Activated CD8-positive, alpha-beta memory T cell treated with anti-CD3 and anti-CD28 coated beads for 36 hours (primary cell): ENCODE data around the gene ATP1B1. TPM values are rescaled to one million over a fixed set of nuclear protein-coding genes. Genes with fewer than 3 reads are reported as not detected.

Experiments used
- CTCF ChIA-PET: fragments of 350-600 bp; sonication (Branson Sonifier 250); formaldehyde crosslinking; loops from one replicate; lab custom pipeline; 2021; ENCODE audit warnings: antibody characterized with exemption; lab: Charles Lee
- POLR2A ChIA-PET: fragments of 350-600 bp; sonication (Branson Sonifier 250); formaldehyde crosslinking; loops from one replicate; lab custom pipeline; 2021; ENCODE audit warnings: antibody characterized with exemption; lab: Charles Lee
- total RNA-seq, 2 experiments: library from RNA; stranded (reverse); gene quantifications; one replicate each; pipeline ENCODE4 v1.2.3, GENCODE V29; 2021

The ATP1B1 gene
- total RNA-seq, 2 experiments from 2014 or later = 5.2 to 5.7 TPM

GRCh38 chr1:169130683-169131082, 24.2 kb downstream of the ATP1B1 start:
- CTCF ChIA-PET = no interaction called here
- POLR2A ChIA-PET = no interaction called here

GRCh38 chr1:169132512-169133227, 26.2 kb downstream of the ATP1B1 start:
- CTCF ChIA-PET = no interaction called here
- POLR2A ChIA-PET = no interaction called here

- ChIA-PET POLR2A (no interaction called here), CTCF (no interaction called here)
Observed at GRCh38 chr1:169133228-169133576, 26.7 kb downstream of the ATP1B1 start.

GRCh38 chr1:169133801-169134502, 27.5 kb downstream of the ATP1B1 start:
- CTCF ChIA-PET = no interaction called here
- POLR2A ChIA-PET = no interaction called here

GRCh38 chr1:169137357-169137756, 30.9 kb downstream of the ATP1B1 start:
- ChIA-PET POLR2A (no interaction called here), CTCF (no interaction called here)

GRCh38 chr1:169138866-169139670, 32.6 kb downstream of the ATP1B1 start:
- CTCF ChIA-PET = no interaction called here
- POLR2A ChIA-PET = no interaction called here

- ChIA-PET CTCF (no interaction called here), POLR2A (no interaction called here)
Observed at GRCh38 chr1:169141356-169141755, 34.9 kb downstream of the ATP1B1 start.

GRCh38 chr1:169142129-169142528, 35.6 kb downstream of the ATP1B1 start:
- POLR2A ChIA-PET = no interaction called here
- CTCF ChIA-PET = no interaction called here

GRCh38 chr1:169143346-169143745, 36.9 kb downstream of the ATP1B1 start:
- ChIA-PET POLR2A (no interaction called here), CTCF (no interaction called here)

GRCh38 chr1:169143984-169144383, 37.5 kb downstream of the ATP1B1 start:
- ChIA-PET POLR2A (no interaction called here), CTCF (no interaction called here)

- ChIA-PET POLR2A (no interaction called here), CTCF (no interaction called here)
Observed at GRCh38 chr1:169144941-169145626, 38.6 kb downstream of the ATP1B1 start.

- ChIA-PET CTCF (no interaction called here), POLR2A (no interaction called here)
Observed at GRCh38 chr1:169146576-169147214, 40.2 kb downstream of the ATP1B1 start.

- CTCF ChIA-PET = no interaction called here
- POLR2A ChIA-PET = no interaction called here
Observed at GRCh38 chr1:169148472-169149252, 42.2 kb downstream of the ATP1B1 start.

GRCh38 chr1:169149555-169150286, 43.2 kb downstream of the ATP1B1 start:
- ChIA-PET CTCF (no interaction called here), POLR2A (no interaction called here)

GRCh38 chr1:169150641-169151337, 44.3 kb downstream of the ATP1B1 start:
- POLR2A ChIA-PET = no interaction called here
- CTCF ChIA-PET = no interaction called here

GRCh38 chr1:169151338-169151837, 44.9 kb downstream of the ATP1B1 start:
- ChIA-PET POLR2A (no interaction called here), CTCF (no interaction called here)

- POLR2A ChIA-PET = no interaction called here
- CTCF ChIA-PET = no interaction called here
Observed at GRCh38 chr1:169155675-169156074, 49.2 kb downstream of the ATP1B1 start.
